HL-60 (cell line): ENCODE data around the gene SPAG17.

ENCODE experiments used
- DNase-seq, 2 experiments: peaks; one replicate each; pipeline ENCODE4 v3.0.0-alpha.2; 2010 to 2020; ENCODE audit warnings: low read depth in 1 of 2, low spot score in 1 of 2
- H3K27ac ChIP-seq: fragments of 250-450 bp; sonication (Bioruptor Pico); replicated peaks from 2 replicates; pipeline ENCODE4 v1.5.1; 2020; ENCODE audit warnings: mild to moderate bottlenecking, moderate library complexity
- H3K27me3 ChIP-seq: fragments of 250-450 bp; sonication (Bioruptor Pico); 2 replicates; pipeline ENCODE4 v1.5.1; 2021; ENCODE audit warnings: mild to moderate bottlenecking, moderate library complexity; ENCODE audit not compliant: insufficient read depth, poor library complexity, severe bottlenecking
- H3K4me3 ChIP-seq: replicated peaks from 2 replicates; pipeline ENCODE4 v1.5.1; 2011; ENCODE audit warnings: mild to moderate bottlenecking, control low read depth, low read length; ENCODE audit not compliant: insufficient read depth
- GABPA ChIP-seq: IDR thresholded peaks from 2 replicates; pipeline ENCODE4 v1.6.1; 2012; ENCODE audit warnings: low read depth
- POLR2AphosphoS5 ChIP-seq: IDR thresholded peaks from 2 replicates; pipeline ENCODE4 v1.6.1; 2012; ENCODE audit warnings: low read depth
- SPI1 ChIP-seq: IDR thresholded peaks from 2 replicates; pipeline ENCODE4 v1.6.1; 2012; ENCODE audit warnings: low read depth, mild to moderate bottlenecking, borderline replicate concordance
- TF ChIP-seq, protein P1 (sequence below): IDR thresholded peaks from 2 replicates; pipeline ENCODE4 v1.6.1; 2012; ENCODE audit warnings: low read depth; ENCODE audit not compliant: insufficient replicate concordance
- TF ChIP-seq, protein P2 (sequence below): IDR thresholded peaks from one replicate; pipeline ENCODE4 v1.5.1; 2011; ENCODE audit warnings: low read length, control low read depth, inconsistent platforms; ENCODE audit not compliant: insufficient read depth

Gene SPAG17

DNA sequence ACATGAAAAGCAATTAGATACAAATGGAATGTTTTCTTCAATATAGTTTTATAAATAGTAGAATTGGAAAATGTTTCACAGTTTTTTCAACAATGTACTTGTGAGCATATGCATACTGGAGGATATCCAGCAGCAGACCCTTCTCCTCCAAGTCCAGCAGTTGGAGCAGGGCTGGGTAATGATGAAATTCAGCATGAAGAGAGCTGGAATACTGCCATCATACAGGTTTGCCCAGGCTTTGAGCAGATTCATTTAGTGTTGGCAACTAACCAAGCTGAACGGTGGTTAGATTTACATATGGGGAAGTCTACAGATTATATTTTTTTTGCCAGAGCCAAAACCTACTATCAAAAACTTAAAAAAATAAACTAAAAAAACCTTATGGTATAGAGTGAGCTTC, 217.1 kb downstream of the SPAG17 start:
- H3K27me3 ChIP-seq = no peaks in the 10 kb centered on the region
- DNase-seq = peak in 1 of 2 experiments; percentile 20
- TF ChIP-seq SPI1 = no peak
- TF ChIP-seq, protein P1, sequence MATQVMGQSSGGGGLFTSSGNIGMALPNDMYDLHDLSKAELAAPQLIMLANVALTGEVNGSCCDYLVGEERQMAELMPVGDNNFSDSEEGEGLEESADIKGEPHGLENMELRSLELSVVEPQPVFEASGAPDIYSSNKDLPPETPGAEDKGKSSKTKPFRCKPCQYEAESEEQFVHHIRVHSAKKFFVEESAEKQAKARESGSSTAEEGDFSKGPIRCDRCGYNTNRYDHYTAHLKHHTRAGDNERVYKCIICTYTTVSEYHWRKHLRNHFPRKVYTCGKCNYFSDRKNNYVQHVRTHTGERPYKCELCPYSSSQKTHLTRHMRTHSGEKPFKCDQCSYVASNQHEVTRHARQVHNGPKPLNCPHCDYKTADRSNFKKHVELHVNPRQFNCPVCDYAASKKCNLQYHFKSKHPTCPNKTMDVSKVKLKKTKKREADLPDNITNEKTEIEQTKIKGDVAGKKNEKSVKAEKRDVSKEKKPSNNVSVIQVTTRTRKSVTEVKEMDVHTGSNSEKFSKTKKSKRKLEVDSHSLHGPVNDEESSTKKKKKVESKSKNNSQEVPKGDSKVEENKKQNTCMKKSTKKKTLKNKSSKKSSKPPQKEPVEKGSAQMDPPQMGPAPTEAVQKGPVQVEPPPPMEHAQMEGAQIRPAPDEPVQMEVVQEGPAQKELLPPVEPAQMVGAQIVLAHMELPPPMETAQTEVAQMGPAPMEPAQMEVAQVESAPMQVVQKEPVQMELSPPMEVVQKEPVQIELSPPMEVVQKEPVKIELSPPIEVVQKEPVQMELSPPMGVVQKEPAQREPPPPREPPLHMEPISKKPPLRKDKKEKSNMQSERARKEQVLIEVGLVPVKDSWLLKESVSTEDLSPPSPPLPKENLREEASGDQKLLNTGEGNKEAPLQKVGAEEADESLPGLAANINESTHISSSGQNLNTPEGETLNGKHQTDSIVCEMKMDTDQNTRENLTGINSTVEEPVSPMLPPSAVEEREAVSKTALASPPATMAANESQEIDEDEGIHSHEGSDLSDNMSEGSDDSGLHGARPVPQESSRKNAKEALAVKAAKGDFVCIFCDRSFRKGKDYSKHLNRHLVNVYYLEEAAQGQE = no peak
- TF ChIP-seq, protein P2, sequence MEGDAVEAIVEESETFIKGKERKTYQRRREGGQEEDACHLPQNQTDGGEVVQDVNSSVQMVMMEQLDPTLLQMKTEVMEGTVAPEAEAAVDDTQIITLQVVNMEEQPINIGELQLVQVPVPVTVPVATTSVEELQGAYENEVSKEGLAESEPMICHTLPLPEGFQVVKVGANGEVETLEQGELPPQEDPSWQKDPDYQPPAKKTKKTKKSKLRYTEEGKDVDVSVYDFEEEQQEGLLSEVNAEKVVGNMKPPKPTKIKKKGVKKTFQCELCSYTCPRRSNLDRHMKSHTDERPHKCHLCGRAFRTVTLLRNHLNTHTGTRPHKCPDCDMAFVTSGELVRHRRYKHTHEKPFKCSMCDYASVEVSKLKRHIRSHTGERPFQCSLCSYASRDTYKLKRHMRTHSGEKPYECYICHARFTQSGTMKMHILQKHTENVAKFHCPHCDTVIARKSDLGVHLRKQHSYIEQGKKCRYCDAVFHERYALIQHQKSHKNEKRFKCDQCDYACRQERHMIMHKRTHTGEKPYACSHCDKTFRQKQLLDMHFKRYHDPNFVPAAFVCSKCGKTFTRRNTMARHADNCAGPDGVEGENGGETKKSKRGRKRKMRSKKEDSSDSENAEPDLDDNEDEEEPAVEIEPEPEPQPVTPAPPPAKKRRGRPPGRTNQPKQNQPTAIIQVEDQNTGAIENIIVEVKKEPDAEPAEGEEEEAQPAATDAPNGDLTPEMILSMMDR = no peak
- TF ChIP-seq GABPA = no peak
- TF ChIP-seq POLR2AphosphoS5 = no peak
- H3K27ac ChIP-seq = no peak overlapping the region
- no peak overlapping the region for H3K4me3 ChIP-seq

DNA sequence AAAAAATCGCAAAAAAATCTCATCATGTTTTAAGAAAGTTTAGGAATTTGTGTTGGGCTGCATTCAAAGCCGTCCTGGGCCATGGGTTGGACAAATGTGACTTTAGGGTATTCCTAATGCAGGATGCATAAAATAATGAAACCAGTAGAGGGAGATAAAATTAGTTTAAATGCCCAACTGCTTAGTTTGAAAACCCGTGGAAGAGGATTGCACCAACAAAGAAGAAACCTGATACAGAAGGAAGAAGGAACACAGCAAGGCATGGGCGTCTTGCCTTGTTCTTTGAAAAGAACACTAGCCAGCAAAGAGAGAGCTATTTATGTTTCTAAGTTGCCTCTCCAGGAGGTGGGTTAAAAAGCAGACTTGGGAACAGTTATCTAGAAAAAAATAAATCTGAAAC, 217.6 kb downstream of the SPAG17 start:
- DNase-seq = no peak
- Histone ChIP-seq H3K27ac (no peak overlapping the region), H3K4me3 (no peak overlapping the region), H3K27me3 (no peaks in the 10 kb centered on the region)
- TF ChIP-seq, protein P2 = no peak
- TF ChIP-seq, protein P1 = no peak
- TF ChIP-seq GABPA (no peak), POLR2AphosphoS5 (no peak), SPI1 (no peak)

DNA sequence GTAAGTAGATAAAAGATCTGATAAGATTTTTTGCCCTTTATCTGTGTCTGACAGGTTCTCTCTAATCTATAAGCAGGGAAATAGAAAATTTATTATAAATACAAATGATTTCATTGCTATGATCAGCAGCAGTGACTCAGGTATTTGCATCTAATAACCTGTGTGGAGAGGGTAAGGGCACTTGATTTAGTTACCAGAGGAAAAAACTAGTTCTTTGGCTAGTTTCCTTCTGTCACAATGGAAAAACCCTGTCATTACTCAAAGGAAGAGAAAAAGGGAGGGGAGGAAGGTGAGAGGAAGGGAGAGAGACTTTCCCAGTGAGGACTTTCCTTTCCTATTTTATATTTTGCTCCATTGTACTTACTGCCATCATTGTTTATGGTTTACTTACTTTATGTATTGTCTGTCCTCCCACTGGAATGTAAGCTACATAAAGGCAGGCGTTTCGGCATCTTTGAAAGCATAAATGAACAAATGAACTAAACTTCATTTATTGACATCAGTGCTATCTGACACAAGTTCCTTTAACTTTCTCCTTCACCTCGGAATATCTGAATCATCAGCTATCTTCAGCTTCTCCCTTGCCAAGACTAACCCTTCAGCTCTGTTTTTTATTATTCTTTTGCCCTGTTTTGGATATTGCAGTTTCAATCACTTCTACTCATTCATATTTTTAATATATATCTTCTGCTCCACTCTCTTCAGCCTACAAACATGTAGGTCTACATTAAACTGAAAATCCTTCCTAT, 220.6 kb downstream of the SPAG17 start:
- H3K27ac ChIP-seq = no peak overlapping the region

More for the DNA sequence above, 220.6 kb downstream of the SPAG17 start:
- H3K27me3 ChIP-seq = no peaks in the 10 kb centered on the region
- no peak overlapping the region for H3K4me3 ChIP-seq
- TF ChIP-seq, protein P2 = no peak
- TF ChIP-seq, protein P1 = no peak
- TF ChIP-seq SPI1 (no peak), GABPA (no peak), POLR2AphosphoS5 (no peak)
- DNase-seq = no peak
